Central memory CD8-positive, alpha-beta T cell (primary cell): Measurements from ENCODE around the gene ANAPC13.

Experiments
- ATAC-seq: fragments of 150-1000 bp; cut with Tn5 transposase; replicated peaks from 2 replicates; pipeline ENCODE4 v1.10.0; 2022; ENCODE audit warnings: mild to moderate bottlenecking, moderate FRiP score, moderate number of reproducible peaks; ENCODE audit not compliant: poor library complexity, severe bottlenecking; ENCODE audit errors: extremely low read depth
- DNase-seq, 2 donors: peaks; one replicate each; pipeline ENCODE4 v3.0.0; 2021; ENCODE audit warnings: low spot score in 2 of 2
- H3K27ac Mint-ChIP-seq: one replicate; pipeline ENCODE4 v1.8.0; 2022; ENCODE audit warnings: low read depth, mild to moderate bottlenecking, moderate library complexity, mixed read lengths
- H3K27me3 Mint-ChIP-seq: one replicate; pipeline ENCODE4 v1.8.0; 2022; ENCODE audit warnings: mixed read lengths
- H3K36me3 Mint-ChIP-seq: one replicate; pipeline ENCODE4 v1.8.0; 2022; ENCODE audit warnings: mild to moderate bottlenecking, moderate library complexity, mixed read lengths; ENCODE audit not compliant: insufficient read depth
- H3K4me1 Mint-ChIP-seq: one replicate; pipeline ENCODE4 v1.8.0; 2022; ENCODE audit warnings: mixed read lengths
- H3K4me3 Mint-ChIP-seq: one replicate; pipeline ENCODE4 v1.8.0; 2022; ENCODE audit warnings: mild to moderate bottlenecking, moderate library complexity, mixed read lengths
- H3K9me3 Mint-ChIP-seq: one replicate; pipeline ENCODE4 v1.8.0; 2022; ENCODE audit warnings: mixed read lengths

Gene ANAPC13

DNA sequence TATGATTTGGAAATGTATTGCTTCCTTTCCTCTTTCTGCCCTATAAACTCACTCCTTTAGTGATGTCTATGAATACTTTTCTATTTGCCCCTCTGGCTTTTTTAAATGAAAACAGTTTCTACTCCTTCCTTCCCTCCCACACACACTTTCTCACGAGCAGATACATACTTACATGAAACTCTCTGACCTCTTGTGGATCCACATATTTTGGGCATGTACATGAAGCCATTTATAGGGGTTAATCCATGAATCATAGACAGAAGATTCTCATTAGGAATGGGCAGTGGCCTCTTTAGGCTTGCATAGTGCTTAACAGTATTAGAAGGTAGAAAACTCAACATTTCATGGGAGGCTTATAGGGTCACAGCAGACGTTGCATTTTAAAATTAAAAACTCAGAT, 24.8 kb downstream of the ANAPC13 start:
- ATAC-seq (no peak), DNase-seq (no peak)
- Mint-ChIP-seq H3K9me3 (no peaks in the 10 kb centered on the region), H3K27ac (no peak overlapping the region), H3K36me3 (no peaks in the 10 kb centered on the region), H3K4me3 (no peak overlapping the region), H3K27me3 (peaks cover 69% of the 10 kb centered on the region), H3K4me1 (no peaks in the 10 kb centered on the region)

DNA sequence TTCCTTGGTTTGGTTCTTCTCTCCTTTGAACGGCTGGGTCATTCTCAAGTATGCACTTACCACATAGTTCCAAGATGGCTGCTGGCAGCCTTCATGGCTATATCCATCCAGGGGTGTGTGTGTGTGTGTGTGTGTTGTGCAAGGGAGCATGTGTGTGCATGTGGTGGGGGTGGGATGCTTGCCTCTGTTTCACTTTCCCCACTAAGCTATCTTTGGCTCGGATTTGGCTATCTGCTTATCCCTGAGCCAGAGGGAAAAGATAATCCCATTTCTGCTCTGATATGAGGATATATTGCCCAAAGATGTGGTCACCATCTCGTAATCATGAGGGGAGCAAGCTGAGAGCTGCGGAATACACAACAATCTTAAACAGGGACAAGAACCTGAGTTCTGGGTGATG, 26.2 kb downstream of the ANAPC13 start:
- Mint-ChIP-seq H3K27ac (no peak overlapping the region), H3K4me1 (no peaks in the 10 kb centered on the region), H3K36me3 (no peaks in the 10 kb centered on the region), H3K27me3 (peaks cover 72% of the 10 kb centered on the region), H3K9me3 (no peaks in the 10 kb centered on the region), H3K4me3 (no peak overlapping the region)
- no peak for DNase-seq
- ATAC-seq, result no peak

DNA sequence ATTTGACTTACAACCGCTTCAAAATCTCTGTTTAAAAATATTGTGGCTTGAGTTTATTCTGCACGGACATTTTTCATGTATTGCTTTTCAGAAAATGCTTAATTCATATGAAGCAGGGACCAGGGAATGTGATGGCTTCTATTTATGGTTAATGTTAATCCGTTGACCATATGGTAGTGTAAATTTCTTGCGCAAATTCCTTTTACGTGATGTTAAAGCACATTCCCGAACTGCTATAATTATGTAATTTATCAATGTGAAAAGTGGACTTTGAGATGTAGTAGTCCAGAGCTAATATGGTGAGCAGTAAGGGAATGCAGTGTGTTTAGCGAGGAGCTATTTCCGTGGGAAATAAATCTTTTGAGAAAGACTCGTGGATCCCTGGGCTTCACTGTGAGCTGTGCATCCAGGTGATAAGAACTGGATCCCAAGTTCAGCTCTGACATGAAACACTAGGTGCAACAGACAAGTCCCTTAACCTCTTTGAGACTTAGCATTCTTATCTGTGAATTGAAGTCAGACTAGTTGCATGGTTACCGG, 27.3 kb downstream of the ANAPC13 start:
- Mint-ChIP-seq H3K9me3 (no peaks in the 10 kb centered on the region), H3K4me3 (no peak overlapping the region), H3K27ac (no peak overlapping the region), H3K4me1 (no peaks in the 10 kb centered on the region), H3K27me3 (peaks cover 69% of the 10 kb centered on the region), H3K36me3 (peaks cover 2% of the 10 kb centered on the region)
- no peak for ATAC-seq
- DNase-seq, result no peak

DNA sequence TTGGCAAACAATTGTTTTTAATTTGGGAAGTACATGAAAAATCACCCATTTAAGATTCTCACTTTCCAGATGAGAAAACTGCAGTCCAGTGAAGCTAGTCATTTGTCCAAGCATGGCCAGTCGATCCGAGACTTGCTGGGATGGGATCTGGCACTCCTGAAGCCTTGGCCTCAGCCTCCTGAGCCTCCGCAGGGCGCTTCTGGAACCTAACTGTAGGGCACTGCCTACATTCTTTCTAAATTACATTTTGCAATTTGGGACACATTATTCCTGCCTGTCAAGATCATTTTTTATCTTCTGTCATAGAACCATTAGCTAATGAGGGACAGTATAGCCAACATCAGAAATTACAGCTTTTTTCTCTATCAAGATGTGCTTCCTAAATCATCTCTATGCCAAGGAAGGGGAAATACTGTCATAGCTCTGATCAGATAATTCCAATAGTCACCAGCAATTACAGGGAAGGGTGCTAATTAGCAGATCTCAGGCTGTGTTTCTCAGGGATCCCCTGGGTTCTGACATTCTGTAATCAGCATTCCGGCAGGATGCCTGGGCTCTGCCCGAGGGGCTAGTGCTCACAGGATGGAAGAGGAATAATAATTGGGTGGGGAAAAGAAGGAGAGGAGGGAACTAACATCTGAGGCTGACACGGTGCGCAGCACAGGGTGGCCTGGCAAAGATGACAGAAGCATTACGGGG, 28.3 kb downstream of the ANAPC13 start:
- ATAC-seq, result no peak
- peaks cover 2% of the 10 kb centered on the region for H3K36me3 Mint-ChIP-seq

DNA sequence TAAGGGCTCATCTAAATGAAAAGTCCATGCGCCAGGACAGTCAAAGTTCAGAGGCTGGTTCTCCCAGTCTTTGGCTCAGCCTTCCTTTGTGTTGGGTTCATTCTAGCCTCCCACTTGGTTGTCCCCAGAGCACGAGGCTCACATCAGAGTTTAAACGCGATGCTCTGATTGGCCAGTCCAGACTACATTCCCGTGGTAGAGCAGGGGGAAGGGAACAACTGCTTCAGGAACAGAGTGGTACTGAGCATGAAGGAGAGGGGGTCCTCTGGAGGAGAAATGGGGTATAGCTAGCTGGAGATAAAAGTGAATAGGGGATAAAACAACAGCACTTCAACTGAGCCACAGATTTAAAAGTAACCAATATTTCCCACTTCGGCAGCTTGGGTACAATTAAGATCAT, 32.2 kb downstream of the ANAPC13 start:
- Mint-ChIP-seq H3K36me3 (peaks cover 2% of the 10 kb centered on the region), H3K27me3 (peaks cover 31% of the 10 kb centered on the region), H3K4me3 (no peak overlapping the region), H3K27ac (no peak overlapping the region), H3K9me3 (no peaks in the 10 kb centered on the region), H3K4me1 (no peaks in the 10 kb centered on the region)
- DNase-seq (no peak), ATAC-seq (no peak)

More for the DNA sequence above, 28.3 kb downstream of the ANAPC13 start:
- no peaks in the 10 kb centered on the region for H3K4me1 Mint-ChIP-seq
- H3K4me3 Mint-ChIP-seq, result no peak overlapping the region
- DNase-seq, result no peak
- H3K27ac Mint-ChIP-seq, result no peak overlapping the region
- H3K9me3 Mint-ChIP-seq, result no peaks in the 10 kb centered on the region
- peaks cover 59% of the 10 kb centered on the region for H3K27me3 Mint-ChIP-seq

DNA sequence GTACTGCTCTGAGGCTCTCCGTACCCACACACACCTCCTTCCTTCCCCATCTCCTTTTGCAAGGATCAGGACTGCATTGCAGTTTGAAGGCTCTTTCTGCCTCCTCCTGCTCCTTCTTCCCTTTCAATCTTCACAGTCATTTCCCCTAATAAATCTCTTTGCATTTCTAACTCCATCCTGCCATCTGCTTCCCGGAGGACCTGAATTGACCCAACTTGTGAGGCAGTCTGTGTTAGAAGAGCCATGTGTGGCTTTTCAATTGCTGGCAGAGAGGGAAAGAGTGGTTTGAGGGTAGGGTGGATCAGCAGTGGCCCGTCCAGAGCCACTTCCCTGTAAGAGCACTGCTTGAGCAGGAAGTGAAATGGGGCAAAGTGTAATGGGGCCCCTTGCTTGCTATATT, 35.8 kb downstream of the ANAPC13 start:
- Mint-ChIP-seq H3K36me3 (peaks cover 2% of the 10 kb centered on the region), H3K27ac (no peak overlapping the region), H3K4me3 (no peak overlapping the region), H3K27me3 (peaks cover 38% of the 10 kb centered on the region), H3K4me1 (no peaks in the 10 kb centered on the region), H3K9me3 (peaks cover 10% of the 10 kb centered on the region)
- DNase-seq, result no peak
- no peak for ATAC-seq

DNA sequence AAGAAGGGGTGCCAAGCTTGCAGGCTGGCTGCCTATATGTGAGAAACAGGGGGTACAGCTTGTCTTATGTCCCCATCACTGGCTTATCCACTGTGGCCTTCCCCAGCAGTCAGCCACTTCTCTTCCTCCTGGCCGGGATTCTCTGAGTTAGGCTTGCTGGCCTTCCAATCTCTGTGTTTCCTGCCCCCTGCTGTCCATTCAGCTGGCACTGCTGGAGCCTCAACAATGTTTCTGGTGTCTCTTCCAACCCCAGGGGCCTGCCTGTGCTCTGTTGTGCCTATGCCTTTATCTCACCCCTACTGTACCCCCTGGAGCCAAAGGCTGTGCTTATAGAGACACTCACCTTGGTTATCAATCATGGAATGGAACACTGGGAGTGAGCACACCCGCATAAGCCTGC, 36.5 kb downstream of the ANAPC13 start:
- Mint-ChIP-seq H3K27ac (no peak overlapping the region), H3K9me3 (peaks cover 16% of the 10 kb centered on the region), H3K36me3 (peaks cover 2% of the 10 kb centered on the region), H3K4me3 (no peak overlapping the region), H3K4me1 (no peaks in the 10 kb centered on the region), H3K27me3 (peaks cover 45% of the 10 kb centered on the region)
- ATAC-seq (no peak), DNase-seq (no peak)

DNA sequence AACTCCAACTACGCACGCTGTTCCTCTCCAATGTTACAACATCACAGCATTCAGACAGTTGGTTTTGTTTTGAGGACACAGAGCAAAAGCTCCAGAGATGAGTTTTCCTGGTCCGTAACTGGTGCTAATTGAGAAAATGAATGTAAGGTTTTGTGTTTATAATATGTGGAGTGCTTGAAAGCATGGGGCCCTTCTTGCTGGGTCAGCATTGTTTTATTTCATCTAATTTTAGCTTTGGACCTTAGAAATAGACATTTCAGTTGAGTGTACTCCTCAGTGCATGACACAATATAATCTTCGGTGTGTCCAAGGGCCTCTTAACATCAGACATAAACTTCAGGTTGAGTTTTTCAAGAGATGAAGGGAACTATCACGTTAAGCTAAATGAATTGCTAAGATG, 37.1 kb downstream of the ANAPC13 start:
- peaks cover 16% of the 10 kb centered on the region for H3K9me3 Mint-ChIP-seq
- no peak for ATAC-seq

DNA sequence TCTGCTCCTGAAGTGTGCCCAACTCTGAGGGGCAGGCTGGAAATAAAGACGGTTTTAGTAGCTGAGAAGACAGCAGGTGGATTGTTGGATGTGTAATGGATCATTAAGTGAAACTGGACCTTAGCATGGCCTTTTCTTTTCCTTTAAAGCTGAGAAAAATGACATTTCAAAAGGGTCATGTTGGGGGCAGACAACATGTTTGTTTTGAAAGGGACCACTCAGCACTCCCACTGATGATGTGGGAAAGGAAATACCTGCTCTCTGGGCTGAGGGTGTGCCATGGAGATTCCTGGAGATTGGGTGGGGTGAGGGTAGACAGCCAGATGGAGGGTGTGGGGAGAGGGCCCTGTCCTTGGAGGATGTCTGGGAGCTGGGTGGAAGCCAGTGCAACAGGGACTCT, 38.4 kb downstream of the ANAPC13 start:
- no peaks in the 10 kb centered on the region for H3K4me1 Mint-ChIP-seq
- no peak for DNase-seq
- no peaks in the 10 kb centered on the region for H3K36me3 Mint-ChIP-seq
- no peak overlapping the region for H3K4me3 Mint-ChIP-seq
- no peak for ATAC-seq
- H3K27ac Mint-ChIP-seq, result no peak overlapping the region
- H3K9me3 Mint-ChIP-seq, result peaks cover 16% of the 10 kb centered on the region
- peaks cover 50% of the 10 kb centered on the region for H3K27me3 Mint-ChIP-seq

More for the DNA sequence above, 37.1 kb downstream of the ANAPC13 start:
- H3K27me3 Mint-ChIP-seq, result peaks cover 47% of the 10 kb centered on the region
- H3K27ac Mint-ChIP-seq, result no peak overlapping the region
- no peaks in the 10 kb centered on the region for H3K4me1 Mint-ChIP-seq
- H3K4me3 Mint-ChIP-seq, result no peak overlapping the region
- peaks cover 1% of the 10 kb centered on the region for H3K36me3 Mint-ChIP-seq
- DNase-seq, result no peak

DNA sequence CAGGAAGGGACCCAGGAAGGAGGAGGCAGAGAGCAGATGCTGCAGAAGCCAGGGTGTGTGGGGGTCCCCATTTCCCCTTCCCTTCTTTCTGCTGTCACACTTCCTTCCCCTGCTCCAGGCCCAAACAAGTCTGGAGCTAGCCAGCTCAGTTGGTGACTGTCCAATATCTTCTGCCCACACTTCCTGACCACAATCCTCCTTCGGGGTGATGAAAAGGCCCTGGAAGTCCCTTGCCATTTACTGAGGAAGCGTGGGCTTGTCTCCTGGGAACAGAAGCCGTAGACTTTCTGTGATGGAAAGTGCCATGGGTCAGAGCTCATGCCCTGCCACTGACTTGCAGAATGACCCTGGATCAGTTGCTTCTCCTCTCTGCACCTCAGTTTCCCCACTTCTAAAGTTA, 39.0 kb downstream of the ANAPC13 start:
- H3K9me3 Mint-ChIP-seq, result peaks cover 16% of the 10 kb centered on the region
- H3K4me3 Mint-ChIP-seq, result no peak overlapping the region
- no peak for ATAC-seq
- peaks cover 56% of the 10 kb centered on the region for H3K27me3 Mint-ChIP-seq
- H3K4me1 Mint-ChIP-seq, result no peaks in the 10 kb centered on the region
- no peak for DNase-seq
- H3K27ac Mint-ChIP-seq, result no peak overlapping the region
- no peaks in the 10 kb centered on the region for H3K36me3 Mint-ChIP-seq

DNA sequence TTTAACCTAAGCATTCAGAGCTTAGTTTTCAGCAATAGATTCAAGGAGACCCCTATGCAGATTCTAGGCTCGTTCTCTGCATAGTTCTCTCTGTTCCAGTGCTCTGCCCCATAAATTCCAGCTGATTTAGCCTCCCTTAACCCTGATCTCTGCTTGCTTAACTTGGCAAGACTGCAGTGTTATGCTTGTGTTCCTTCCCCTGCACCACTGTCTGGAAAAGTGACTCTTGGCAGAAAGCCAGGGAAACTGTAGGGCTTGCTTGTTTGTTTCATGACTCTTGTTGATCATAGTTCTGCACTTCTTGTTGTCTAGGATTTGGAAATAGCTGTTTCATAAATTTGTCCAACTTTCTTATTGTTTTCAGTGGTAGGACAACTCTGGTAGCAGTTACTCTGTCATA, 40.1 kb downstream of the ANAPC13 start:
- H3K27me3 Mint-ChIP-seq, result peaks cover 68% of the 10 kb centered on the region
- no peaks in the 10 kb centered on the region for H3K36me3 Mint-ChIP-seq
- H3K4me3 Mint-ChIP-seq, result no peak overlapping the region
- DNase-seq (no peak), ATAC-seq (no peak)
- peaks cover 16% of the 10 kb centered on the region for H3K9me3 Mint-ChIP-seq
- no peaks in the 10 kb centered on the region for H3K4me1 Mint-ChIP-seq
- H3K27ac Mint-ChIP-seq, result no peak overlapping the region

DNA sequence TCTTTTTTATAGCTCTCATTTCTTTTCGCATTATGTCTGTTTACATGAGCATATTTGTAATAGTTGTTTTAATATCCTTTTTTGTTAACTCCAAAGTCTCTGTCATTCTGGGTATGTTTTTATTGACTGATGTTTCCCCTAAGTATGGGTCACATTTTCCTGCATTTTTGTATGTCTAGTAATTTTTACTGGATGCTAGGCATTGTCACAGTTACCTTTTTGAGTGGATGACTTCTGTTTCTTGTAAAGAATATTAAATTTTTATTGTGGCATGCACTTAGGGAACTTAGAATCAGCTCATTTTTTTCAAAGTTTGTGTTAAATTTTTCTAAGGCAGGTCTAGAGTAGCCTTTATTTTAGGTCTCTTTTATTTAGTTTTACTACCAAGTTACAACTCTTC, 40.7 kb downstream of the ANAPC13 start:
- Mint-ChIP-seq H3K9me3 (peaks cover 16% of the 10 kb centered on the region), H3K27ac (no peak overlapping the region), H3K36me3 (no peaks in the 10 kb centered on the region), H3K27me3 (peaks cover 73% of the 10 kb centered on the region), H3K4me1 (no peaks in the 10 kb centered on the region), H3K4me3 (no peak overlapping the region)
- DNase-seq (no peak), ATAC-seq (no peak)

DNA sequence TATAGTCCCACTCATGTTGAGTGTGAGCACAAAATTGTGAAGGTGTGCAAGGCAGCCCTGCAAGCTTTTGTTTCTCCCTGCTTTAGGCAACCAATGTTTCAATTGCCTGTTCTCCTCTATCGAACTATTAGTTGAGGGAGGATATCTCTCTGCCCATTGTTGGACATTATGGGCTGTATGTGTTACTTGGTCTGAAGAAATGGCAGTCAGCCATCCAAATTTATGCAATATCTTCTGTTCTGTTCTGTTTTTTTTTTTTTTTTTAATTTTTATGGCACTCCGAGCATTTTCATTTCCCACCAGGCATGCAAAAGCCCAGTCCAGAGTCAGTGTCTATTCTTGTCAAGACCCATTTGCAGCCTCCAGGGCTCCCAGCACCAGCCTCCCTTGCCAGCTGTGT, 44.0 kb downstream of the ANAPC13 start:
- ATAC-seq (no peak), DNase-seq (no peak)
- Mint-ChIP-seq H3K4me3 (no peak overlapping the region), H3K4me1 (no peaks in the 10 kb centered on the region), H3K27ac (no peak overlapping the region), H3K27me3 (peaks cover 67% of the 10 kb centered on the region), H3K36me3 (no peaks in the 10 kb centered on the region), H3K9me3 (peaks cover 16% of the 10 kb centered on the region)
